PC-3 (cell line): ENCODE data around the gene DHX35. TPM values are rescaled to one million over a fixed set of nuclear protein-coding genes. Genes with fewer than 3 reads are reported as not detected.

ENCODE experiments used
- total RNA-seq: library from RNA; depleted of rRNA; stranded (reverse); fragments of >200 nt; gene quantifications from 2 replicates; pipeline ENCODE4 v1.2.3, GENCODE V29; 2014; rRNA removed

DHX35 gene
- total RNA-seq, 1 experiment from 2014 or later: 12.0 TPM

Other genes starting within 250 kb of the DHX35 start
- gene SLC32A1, start 237.9 kb upstream of the DHX35 start, total RNA-seq: not detected in 2 replicates
- 16.1 and 18.3 TPM in 2 replicates for gene ACTR5, start 213.9 kb upstream of the DHX35 start, total RNA-seq
- gene PPP1R16B, start 156.6 kb upstream of the DHX35 start, total RNA-seq: 0.04 and 0.12 TPM in 2 replicates
- 69.6 and 81.4 TPM in 2 replicates for gene FAM83D, start 35.9 kb upstream of the DHX35 start, total RNA-seq